Left renal cortex interstitium (tissue), 4 donors: ENCODE data around the gene MECP2. TPM values are rescaled to one million over a fixed set of nuclear protein-coding genes. Genes with fewer than 3 reads are reported as not detected.

ENCODE experiments used
- DNase-seq, 4 donors: peaks; one replicate each; pipeline ENCODE4 v3.0.0-alpha.2; 2013; ENCODE audit warnings: low read depth in 4 of 4, low spot score in 2 of 4, missing footprints in 1 of 4
- polyA plus RNA-seq, 4 donors: library from polyadenylated mRNA; unstranded; fragments of 120-200 nt; gene quantifications; one replicate each; pipeline ENCODE4 v1.2.1, GENCODE V29; 2013; ENCODE audit not compliant: insufficient read length in 4 of 4

MECP2 gene
- polyA plus RNA-seq, 4 donors = 24.5 to 40.0 (median 30.6) TPM

GRCh38 chrX:154039577-154039976, 57.9 kb downstream of the MECP2 start:
- no peak for DNase-seq

GRCh38 chrX:154038656-154039055, 58.9 kb downstream of the MECP2 start:
- no peak for DNase-seq

- DNase-seq = no peak
Observed at GRCh38 chrX:154037754-154038153, 59.8 kb downstream of the MECP2 start.

GRCh38 chrX:154036513-154036912, 61.0 kb downstream of the MECP2 start:
- DNase-seq = no peak

GRCh38 chrX:154033848-154034247, 63.7 kb downstream of the MECP2 start:
- no peak for DNase-seq

GRCh38 chrX:154032653-154033052, 64.9 kb downstream of the MECP2 start:
- no peak for DNase-seq

- no peak for DNase-seq
Observed at GRCh38 chrX:154032160-154032559, 65.4 kb downstream of the MECP2 start.

- DNase-seq = no peak
Observed at GRCh38 chrX:154030715-154031305, 66.7 kb downstream of the MECP2 start.

GRCh38 chrX:154030266-154030665, 67.3 kb downstream of the MECP2 start:
- DNase-seq = no peak

GRCh38 chrX:154029439-154029838, 68.1 kb downstream of the MECP2 start:
- no peak for DNase-seq

- no peak for DNase-seq
Observed at GRCh38 chrX:154028502-154029184, 68.9 kb downstream of the MECP2 start.

GRCh38 chrX:154027986-154028385, 69.5 kb downstream of the MECP2 start:
- no peak for DNase-seq

- DNase-seq = no peak
Observed at GRCh38 chrX:154027022-154027402, 70.5 kb downstream of the MECP2 start.

GRCh38 chrX:154026136-154027021, 71.1 kb downstream of the MECP2 start:
- no peak for DNase-seq

- no peak for DNase-seq
Observed at GRCh38 chrX:154025230-154025629, 72.3 kb downstream of the MECP2 start.

GRCh38 chrX:154024271-154024670, 73.2 kb downstream of the MECP2 start:
- no peak for DNase-seq

- no peak for DNase-seq
Observed at GRCh38 chrX:154023276-154024000, 74.1 kb downstream of the MECP2 start.

- no peak for DNase-seq
Observed at GRCh38 chrX:154022108-154022507, 75.4 kb downstream of the MECP2 start.

- DNase-seq = no peak
Observed at GRCh38 chrX:154021131-154021611, 76.3 kb downstream of the MECP2 start.

- DNase-seq = no peak
Observed at GRCh38 chrX:154020536-154021115, 76.9 kb downstream of the MECP2 start.
